Epithelial cell of proximal tubule (primary cell): Measurements from ENCODE around the gene GTF2E1. TPM values are rescaled to one million over a fixed set of nuclear protein-coding genes. Genes with fewer than 3 reads are reported as not detected.
"Not testable (repeated sequence)": the region's sequence is repeated elsewhere in the genome, so short reads cannot be mapped to it uniquely, and the experiment has no call there.

Experiments
- DNase-seq: peaks from one replicate; pipeline ENCODE4 v3.0.0-alpha.2; 2011; ENCODE audit warnings: low read depth
- H3K4me3 ChIP-seq: 2 replicates; pipeline ENCODE4 v1.5.1; 2011; ENCODE audit warnings: low read depth, mild to moderate bottlenecking, low read length
- total RNA-seq: library from RNA; depleted of rRNA; stranded (reverse); fragments of >200 nt; gene quantifications from 2 replicates; pipeline ENCODE4 v1.2.3, GENCODE V29; 2015
- TF ChIP-seq, protein P1 (sequence below): conservative IDR thresholded peaks from 2 replicates; pipeline ENCODE4 v1.5.1; 2012; ENCODE audit warnings: low read depth, mild to moderate bottlenecking, low read length

The GTF2E1 gene
- total RNA-seq, 1 donor from 2014 or later, result 17.5 TPM

DNA sequence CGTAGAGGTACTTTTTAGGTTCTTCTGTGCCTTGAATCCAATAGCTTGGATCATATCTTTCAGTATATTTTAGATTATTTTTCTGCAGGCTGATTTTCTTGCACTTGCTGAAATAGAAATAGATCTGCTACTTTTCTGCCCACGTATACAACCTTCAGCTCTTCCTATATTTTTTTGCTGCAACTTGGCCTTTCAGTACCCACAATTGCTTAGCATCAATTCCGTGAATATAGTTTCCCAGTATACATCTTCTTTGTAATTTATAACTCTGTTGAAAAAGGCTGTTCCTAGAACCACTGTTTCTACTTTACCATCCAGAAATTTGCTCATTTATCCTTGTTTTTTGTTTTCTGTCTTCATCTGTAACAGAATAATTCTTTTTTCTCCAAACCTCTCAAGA is 36.2 kb downstream of the GTF2E1 start:
- no peak overlapping the region for H3K4me3 ChIP-seq
- TF ChIP-seq, protein P1, sequence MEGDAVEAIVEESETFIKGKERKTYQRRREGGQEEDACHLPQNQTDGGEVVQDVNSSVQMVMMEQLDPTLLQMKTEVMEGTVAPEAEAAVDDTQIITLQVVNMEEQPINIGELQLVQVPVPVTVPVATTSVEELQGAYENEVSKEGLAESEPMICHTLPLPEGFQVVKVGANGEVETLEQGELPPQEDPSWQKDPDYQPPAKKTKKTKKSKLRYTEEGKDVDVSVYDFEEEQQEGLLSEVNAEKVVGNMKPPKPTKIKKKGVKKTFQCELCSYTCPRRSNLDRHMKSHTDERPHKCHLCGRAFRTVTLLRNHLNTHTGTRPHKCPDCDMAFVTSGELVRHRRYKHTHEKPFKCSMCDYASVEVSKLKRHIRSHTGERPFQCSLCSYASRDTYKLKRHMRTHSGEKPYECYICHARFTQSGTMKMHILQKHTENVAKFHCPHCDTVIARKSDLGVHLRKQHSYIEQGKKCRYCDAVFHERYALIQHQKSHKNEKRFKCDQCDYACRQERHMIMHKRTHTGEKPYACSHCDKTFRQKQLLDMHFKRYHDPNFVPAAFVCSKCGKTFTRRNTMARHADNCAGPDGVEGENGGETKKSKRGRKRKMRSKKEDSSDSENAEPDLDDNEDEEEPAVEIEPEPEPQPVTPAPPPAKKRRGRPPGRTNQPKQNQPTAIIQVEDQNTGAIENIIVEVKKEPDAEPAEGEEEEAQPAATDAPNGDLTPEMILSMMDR, result no peak
- DNase-seq, result no peak

DNA sequence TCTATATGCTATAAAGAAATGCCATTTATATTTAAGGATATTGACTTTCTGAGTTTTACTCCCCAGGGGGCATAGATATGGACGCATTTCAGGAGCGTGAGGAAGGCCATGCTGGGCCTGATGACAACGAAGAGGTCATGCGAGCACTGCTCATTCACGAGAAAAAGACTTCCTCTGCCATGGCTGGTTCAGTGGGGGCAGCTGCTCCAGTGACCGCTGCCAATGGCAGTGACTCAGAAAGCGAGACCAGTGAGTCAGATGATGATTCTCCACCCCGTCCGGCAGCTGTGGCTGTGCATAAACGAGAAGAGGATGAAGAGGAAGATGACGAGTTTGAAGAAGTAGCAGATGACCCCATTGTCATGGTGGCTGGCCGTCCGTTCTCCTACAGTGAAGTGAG is 38.4 kb downstream of the GTF2E1 start:
- no peak for DNase-seq
- no peak overlapping the region for H3K4me3 ChIP-seq
- TF ChIP-seq, protein P1, result no peak

DNA sequence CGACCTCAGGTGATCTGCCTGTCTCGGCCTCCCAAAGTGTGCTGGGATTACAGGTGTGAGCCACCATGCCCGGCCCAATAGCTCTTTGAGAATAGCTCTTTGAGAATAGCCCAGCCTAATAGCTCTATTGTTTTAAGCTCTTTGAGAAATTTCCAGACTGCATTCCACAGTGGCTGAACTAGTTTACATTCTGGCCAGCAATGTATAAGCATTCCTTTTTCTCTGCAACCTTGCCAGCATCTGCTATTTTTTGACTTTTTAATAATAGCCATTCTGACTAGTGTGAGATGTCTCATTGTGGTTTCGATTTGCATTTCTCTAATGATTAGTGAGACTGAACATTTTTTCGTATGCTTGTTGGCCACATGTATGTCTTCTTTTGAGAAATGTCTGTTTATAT is 43.3 kb downstream of the GTF2E1 start:
- DNase-seq, H3K4me3 ChIP-seq: not testable (repeated sequence)

DNA sequence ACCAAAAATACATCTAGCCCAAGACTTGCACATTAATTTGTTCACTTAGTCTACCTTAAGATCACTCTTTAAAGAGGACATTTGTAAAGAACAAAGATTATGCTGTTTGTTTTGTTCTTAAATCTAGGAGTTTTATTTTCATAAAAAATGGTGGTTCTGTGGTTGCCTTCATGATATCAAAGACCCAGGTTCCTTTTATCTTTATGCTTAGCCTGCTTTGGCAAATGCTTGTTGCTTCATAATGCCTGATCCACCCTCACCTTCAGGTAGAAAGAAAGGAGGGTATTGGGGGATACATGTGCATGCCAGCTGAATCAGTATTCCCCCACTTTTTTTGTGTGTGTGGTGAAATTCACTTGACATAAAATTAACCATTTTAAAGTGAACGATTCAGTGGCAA is 48.5 kb downstream of the GTF2E1 start:
- no peak overlapping the region for H3K4me3 ChIP-seq
- no peak for DNase-seq
- TF ChIP-seq, protein P1, result no peak

DNA sequence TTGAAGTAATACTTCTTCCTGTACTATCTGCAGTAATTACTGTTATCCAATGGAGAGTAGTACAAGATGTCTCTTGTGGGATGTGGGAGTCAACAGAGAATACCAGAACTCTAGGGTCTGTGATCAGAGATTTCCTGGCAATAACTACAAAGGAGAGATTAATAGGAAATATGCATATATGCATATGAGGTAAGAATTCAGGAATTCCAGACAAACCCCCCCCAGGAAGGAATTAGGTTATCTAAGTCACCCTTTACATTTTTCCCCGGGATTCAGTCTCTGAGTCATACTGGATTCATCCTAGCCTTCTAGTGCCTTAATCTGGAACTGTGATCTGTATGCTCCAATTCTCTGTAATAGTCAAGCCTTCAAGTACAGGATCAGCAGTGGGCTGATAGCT is 49.4 kb downstream of the GTF2E1 start:
- no peak for DNase-seq

DNA sequence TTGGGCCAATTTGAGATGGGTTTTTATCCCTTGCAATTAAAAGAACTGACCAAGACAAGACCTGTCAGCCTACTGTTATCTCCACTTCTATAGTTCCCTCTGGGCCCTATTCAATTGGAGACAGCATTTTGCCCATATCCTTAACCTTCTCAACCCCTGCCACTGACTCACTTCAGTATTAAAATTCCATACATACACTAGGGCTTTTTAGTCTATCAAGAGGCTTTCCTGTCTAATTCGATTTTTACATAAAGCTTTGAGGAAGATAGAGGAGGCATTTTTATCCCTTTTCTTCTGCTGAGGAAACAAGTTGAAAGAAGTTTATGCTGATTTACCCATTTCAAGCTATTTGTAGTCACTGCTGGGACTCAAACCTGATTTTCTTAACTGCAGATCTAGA is 51.1 kb downstream of the GTF2E1 start:
- no peak overlapping the region for H3K4me3 ChIP-seq
- TF ChIP-seq, protein P1, result no peak
- no peak for DNase-seq

More for the DNA sequence above, 49.4 kb downstream of the GTF2E1 start:
- TF ChIP-seq, protein P1, result no peak
- no peak overlapping the region for H3K4me3 ChIP-seq

DNA sequence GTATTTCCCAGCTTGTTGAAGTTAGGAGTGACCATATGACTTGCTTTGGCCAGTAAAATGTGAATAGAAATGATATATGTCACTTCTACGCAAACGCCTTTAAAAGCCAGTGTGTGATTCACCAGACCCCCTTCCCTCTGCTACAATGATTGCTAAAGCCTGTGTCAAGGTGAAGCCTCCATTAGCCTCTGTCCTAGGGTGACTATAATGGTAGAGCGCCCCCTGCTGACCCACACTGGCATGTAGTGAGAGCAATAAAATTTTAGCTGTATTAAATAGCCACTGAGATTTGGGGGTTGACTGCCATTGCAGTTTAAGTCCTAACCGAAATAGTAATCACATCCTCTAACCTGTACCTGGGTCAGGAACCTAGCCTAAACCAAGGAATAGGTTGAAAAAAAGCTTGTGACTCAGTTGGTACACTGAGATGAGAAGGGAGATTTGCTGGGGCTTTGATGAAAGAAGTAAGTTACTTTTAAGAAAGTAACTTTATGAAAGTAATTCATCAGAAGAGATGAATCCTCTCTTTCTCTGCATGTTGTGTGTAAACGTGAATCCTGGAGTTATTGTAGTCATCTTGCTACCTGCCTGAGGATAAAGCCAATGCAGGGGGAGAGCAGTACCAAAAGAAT is 52.6 kb downstream of the GTF2E1 start:
- peak; percentile 31 for DNase-seq
- TF ChIP-seq, protein P1, result peak; percentile 94
- H3K4me3 ChIP-seq, result no peak overlapping the region

DNA sequence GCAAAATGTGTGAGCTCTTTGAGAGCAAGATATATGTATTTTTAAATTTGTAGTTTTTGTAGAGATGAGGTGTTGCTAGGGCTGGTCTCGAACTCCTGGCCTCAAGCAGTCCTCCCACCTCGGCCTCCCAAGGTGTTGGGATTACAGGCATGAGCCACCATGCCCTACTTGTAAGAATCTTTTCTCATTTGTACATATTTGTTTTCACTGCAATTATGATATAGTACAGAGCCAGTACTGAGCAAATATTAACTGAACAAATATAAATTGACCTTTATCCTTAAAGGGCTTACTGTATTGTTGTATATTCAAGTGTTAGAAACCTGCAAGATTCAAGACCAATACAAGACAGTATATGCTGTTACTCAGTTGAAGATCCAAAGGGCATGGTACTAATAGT is 53.4 kb downstream of the GTF2E1 start:
- TF ChIP-seq, protein P1, result no peak
- H3K4me3 ChIP-seq, result no peak overlapping the region
- no peak for DNase-seq
